Subcutaneous abdominal adipose tissue (tissue), 5 donors: ENCODE data around the gene SCRN2.

Experiments
- H3K27ac ChIP-seq: one replicate; pipeline ENCODE4 v1.7.0; 2013; ENCODE audit warnings: low read depth, mild to moderate bottlenecking, inconsistent platforms, low read length, moderate library complexity
- H3K27me3 ChIP-seq, 5 donors: one replicate each; pipeline ENCODE4 v1.7.0; 2013; ENCODE audit warnings: low read length in 5 of 5, inconsistent platforms in 1 of 5; ENCODE audit not compliant: control insufficient read depth in 5 of 5, insufficient read depth in 4 of 5
- H3K36me3 ChIP-seq, 5 donors: one replicate each; pipeline ENCODE4 v1.7.0; 2013; ENCODE audit warnings: low read length in 5 of 5; ENCODE audit not compliant: control insufficient read depth in 5 of 5, insufficient read depth in 5 of 5
- H3K4me1 ChIP-seq, 5 donors: one replicate each; pipeline ENCODE4 v1.7.0; 2013; ENCODE audit warnings: low read length in 5 of 5, mild to moderate bottlenecking in 3 of 5, moderate library complexity in 1 of 5; ENCODE audit not compliant: control insufficient read depth in 5 of 5, insufficient read depth in 5 of 5
- H3K4me3 ChIP-seq, 5 donors: one replicate each; pipeline ENCODE4 v1.7.0; 2013; ENCODE audit warnings: low read length in 5 of 5, low read depth in 1 of 5
- H3K9ac ChIP-seq, 5 donors: one replicate each; pipeline ENCODE4 v1.7.0; 2013; ENCODE audit warnings: low read length in 5 of 5, mild to moderate bottlenecking in 4 of 5, moderate library complexity in 3 of 5
- H3K9me3 ChIP-seq, 5 donors: one replicate each; pipeline ENCODE4 v1.7.0; 2013; ENCODE audit warnings: low read length in 5 of 5; ENCODE audit not compliant: control insufficient read depth in 5 of 5
- donor health status: healthy.
- donor health status: healthy.
- donor health status: healthy.
- donor health status: healthy.
- donor health status: healthy.

Gene SCRN2

GRCh38 chr17:47806913-47807255, 34.2 kb downstream of the SCRN2 start:
- H3K27me3 ChIP-seq = peaks cover 0 to 4% (median 0%) of the 10 kb centered on the region in 5 donors
- peaks cover 0 to 48% (median 28%) of the 10 kb centered on the region in 5 donors for H3K36me3 ChIP-seq
- peaks cover 0 to 12% (median 5%) of the 10 kb centered on the region in 5 donors for H3K4me1 ChIP-seq
- H3K9ac ChIP-seq = no peak overlapping the region
- no peak overlapping the region for H3K4me3 ChIP-seq
- H3K27ac ChIP-seq = no peak overlapping the region
- H3K9me3 ChIP-seq = no peaks in the 10 kb centered on the region

DNA sequence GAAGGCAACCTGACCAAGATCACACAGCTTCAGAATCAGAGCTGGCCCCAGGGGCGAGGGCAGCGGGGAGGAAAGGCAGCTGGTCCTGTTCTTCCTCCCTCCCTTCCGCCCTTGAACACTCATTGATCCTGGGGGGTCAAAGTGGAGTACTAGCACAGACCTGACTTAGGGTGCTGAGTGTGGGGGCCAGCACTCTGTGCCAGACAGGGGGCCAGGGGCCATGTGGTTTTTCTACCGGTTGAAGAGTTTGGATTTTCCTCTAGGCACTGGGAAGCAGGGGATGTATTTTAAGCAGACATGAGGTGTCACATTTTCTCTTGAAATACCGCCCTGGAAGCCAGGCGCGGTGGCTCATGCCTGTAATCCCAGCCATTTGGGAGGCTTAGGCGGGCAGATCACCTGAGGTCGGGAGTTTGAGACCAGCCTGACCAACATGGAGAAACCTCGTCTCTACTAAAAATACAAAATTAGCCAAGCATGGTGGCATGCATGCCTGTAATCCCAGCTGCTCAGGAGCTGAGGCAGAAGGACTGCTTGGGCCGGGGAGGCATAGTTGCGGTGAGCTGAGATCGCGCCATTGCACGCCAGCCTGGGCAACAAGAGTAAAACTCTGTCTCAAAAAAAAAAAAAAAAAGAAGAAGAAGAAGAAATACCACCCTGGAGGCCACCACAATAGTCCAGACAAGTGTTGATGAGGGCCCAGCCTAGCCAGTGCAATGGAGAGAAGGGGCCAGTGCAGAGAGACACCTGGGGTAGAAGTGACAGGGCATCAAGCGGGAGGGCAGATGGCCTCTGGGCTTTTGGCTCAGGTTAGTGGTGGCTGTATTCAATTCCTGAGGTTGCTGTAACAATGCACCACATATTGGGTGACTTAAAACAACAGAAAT, 34.8 kb downstream of the SCRN2 start:
- H3K36me3 ChIP-seq = peaks cover 0 to 45% (median 28%) of the 10 kb centered on the region in 5 donors
- H3K27ac ChIP-seq = no peak overlapping the region

DNA sequence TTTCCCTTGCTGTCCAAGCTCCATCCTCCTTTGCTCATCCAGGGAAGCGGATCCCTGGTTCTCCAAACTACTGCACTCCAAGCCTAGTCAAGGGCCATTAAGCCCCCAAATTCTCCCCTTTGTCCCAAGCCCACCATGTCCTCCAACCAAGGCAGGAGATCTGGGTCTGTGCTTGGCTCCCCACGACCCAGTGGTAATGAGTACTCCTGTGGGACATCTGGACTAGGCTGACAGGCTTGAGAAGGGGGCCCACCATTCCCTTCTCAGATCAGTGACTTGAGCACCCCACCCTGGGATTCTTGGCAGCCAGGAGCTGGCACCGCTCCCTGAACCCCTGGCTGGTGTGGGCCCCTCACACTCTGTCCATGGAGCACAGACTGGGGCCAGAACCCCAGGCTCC, 36.6 kb downstream of the SCRN2 start:
- Histone ChIP-seq H3K9me3 (no peaks in the 10 kb centered on the region), H3K9ac (no peak overlapping the region), H3K27me3 (peaks cover 0 to 9% (median 0%) of the 10 kb centered on the region in 5 donors), H3K36me3 (peaks cover 0 to 29% (median 20%) of the 10 kb centered on the region in 5 donors), H3K4me3 (no peak overlapping the region), H3K4me1 (no peaks in the 10 kb centered on the region), H3K27ac (no peak overlapping the region)

More for the DNA sequence above, 34.8 kb downstream of the SCRN2 start:
- Histone ChIP-seq H3K4me1 (peaks cover 0 to 7% (median 5%) of the 10 kb centered on the region in 5 donors), H3K4me3 (no peak overlapping the region), H3K27me3 (peaks cover 0 to 8% (median 0%) of the 10 kb centered on the region in 5 donors), H3K9me3 (no peaks in the 10 kb centered on the region), H3K9ac (no peak overlapping the region)

GRCh38 chr17:47803751-47804150, 37.3 kb downstream of the SCRN2 start:
- Histone ChIP-seq H3K9me3 (no peaks in the 10 kb centered on the region), H3K4me3 (no peak overlapping the region), H3K27ac (no peak overlapping the region), H3K4me1 (no peaks in the 10 kb centered on the region), H3K27me3 (peaks cover 0 to 9% (median 0%) of the 10 kb centered on the region in 5 donors), H3K36me3 (peaks cover 0 to 22% (median 13%) of the 10 kb centered on the region in 5 donors), H3K9ac (no peak overlapping the region)

GRCh38 chr17:47803201-47803600, 37.9 kb downstream of the SCRN2 start:
- H3K36me3 ChIP-seq = peaks cover 0 to 16% (median 9%) of the 10 kb centered on the region in 5 donors
- H3K4me1 ChIP-seq = no peaks in the 10 kb centered on the region
- no peak overlapping the region for H3K9ac ChIP-seq
- H3K9me3 ChIP-seq = no peaks in the 10 kb centered on the region
- H3K27ac ChIP-seq = no peak overlapping the region
- peaks cover 0 to 9% (median 0%) of the 10 kb centered on the region in 5 donors for H3K27me3 ChIP-seq
- no peak overlapping the region for H3K4me3 ChIP-seq

GRCh38 chr17:47802341-47803022, 38.6 kb downstream of the SCRN2 start:
- no peak overlapping the region for H3K4me3 ChIP-seq
- H3K9me3 ChIP-seq = no peaks in the 10 kb centered on the region
- no peak overlapping the region for H3K9ac ChIP-seq
- H3K27me3 ChIP-seq = peaks cover 0 to 9% (median 0%) of the 10 kb centered on the region in 5 donors
- H3K27ac ChIP-seq = no peak overlapping the region
- H3K36me3 ChIP-seq = peaks cover 0 to 9% (median 2%) of the 10 kb centered on the region in 5 donors
- H3K4me1 ChIP-seq = no peaks in the 10 kb centered on the region

DNA sequence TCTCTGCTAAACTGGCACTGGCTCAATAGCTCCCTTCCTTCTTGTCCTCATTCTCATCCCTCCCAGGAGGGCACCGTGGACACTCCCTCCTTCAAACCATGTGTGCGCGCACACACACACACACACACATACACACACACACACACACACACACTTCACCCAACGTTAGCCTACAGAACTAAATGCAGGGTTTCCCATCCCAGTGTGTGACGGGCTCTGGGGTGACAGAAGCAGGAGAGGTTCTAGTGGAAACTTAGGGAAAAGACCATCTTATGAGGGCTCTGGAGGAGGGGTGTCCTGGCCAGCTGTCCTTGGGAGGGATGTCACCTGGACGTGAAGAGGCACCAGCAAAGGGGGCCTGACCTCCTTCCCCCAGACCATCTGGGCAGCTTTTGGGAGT, 39.2 kb downstream of the SCRN2 start:
- Histone ChIP-seq H3K27me3 (peaks cover 0 to 9% (median 0%) of the 10 kb centered on the region in 5 donors), H3K9ac (no peak overlapping the region), H3K4me1 (no peaks in the 10 kb centered on the region), H3K36me3 (peaks cover 0 to 4% (median 2%) of the 10 kb centered on the region in 5 donors), H3K9me3 (no peaks in the 10 kb centered on the region), H3K27ac (no peak overlapping the region), H3K4me3 (no peak overlapping the region)

DNA sequence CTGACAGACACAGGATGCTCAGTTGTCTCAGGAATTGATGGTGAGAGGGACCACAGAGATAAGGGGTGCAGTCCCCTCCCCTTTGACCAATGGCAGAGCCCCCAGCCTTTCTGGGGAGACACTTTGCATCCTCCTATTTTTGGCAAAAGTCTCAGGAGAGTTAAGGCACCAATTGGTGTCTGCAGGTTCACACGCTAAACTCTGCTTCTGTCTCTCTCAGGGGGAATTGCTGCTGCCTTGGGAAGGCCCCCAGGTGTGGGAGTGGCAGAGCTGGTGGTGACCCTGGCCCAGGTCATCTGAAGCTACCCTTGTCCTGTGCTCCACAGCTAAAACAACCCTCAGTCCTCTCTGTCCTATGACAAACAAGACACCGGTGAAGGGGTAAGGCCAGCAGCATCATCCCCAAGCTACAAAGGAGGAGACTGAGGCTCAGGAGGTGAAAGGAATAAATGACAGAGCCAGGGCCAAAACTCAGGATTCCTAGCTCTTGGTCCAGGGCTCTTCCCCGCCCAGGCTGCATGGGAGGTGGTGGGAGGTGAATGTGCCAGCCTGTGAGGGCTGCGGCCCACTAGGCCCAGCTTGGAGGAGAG, 39.8 kb downstream of the SCRN2 start:
- Histone ChIP-seq H3K36me3 (no peaks in the 10 kb centered on the region), H3K27ac (no peak overlapping the region), H3K4me1 (no peaks in the 10 kb centered on the region)

GRCh38 chr17:47800686-47801085, 40.4 kb downstream of the SCRN2 start:
- Histone ChIP-seq H3K27ac (no peak overlapping the region), H3K4me1 (no peaks in the 10 kb centered on the region), H3K36me3 (no peaks in the 10 kb centered on the region), H3K9ac (no peak overlapping the region), H3K9me3 (no peaks in the 10 kb centered on the region), H3K27me3 (peaks cover 0 to 9% (median 0%) of the 10 kb centered on the region in 5 donors), H3K4me3 (no peak overlapping the region)

More for the DNA sequence above, 39.8 kb downstream of the SCRN2 start:
- Histone ChIP-seq H3K27me3 (peaks cover 0 to 9% (median 0%) of the 10 kb centered on the region in 5 donors), H3K9me3 (no peaks in the 10 kb centered on the region), H3K4me3 (no peak overlapping the region), H3K9ac (no peak overlapping the region)

DNA sequence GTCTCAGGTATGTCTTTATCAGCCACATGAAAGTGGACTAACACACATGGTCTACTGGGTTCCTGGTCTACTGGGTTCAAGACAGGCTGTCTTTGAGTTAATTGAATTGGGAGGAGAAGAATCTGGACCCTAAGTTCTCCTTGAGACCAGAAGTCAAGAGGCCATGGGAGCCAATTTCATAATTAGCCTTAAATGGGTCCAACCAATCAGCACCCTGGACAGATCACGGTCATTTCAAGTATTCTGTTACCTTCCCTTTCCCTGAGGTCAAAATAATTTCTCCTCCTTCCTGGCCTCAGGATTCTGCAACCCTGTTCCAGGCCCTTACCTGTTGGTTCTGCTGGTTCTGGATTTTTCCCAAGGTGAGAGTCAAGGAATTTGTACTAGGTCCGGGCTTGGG, 43.3 kb downstream of the SCRN2 start:
- Histone ChIP-seq H3K27me3 (peaks cover 4 to 17% (median 10%) of the 10 kb centered on the region in 5 donors), H3K4me1 (no peaks in the 10 kb centered on the region), H3K36me3 (no peaks in the 10 kb centered on the region), H3K9ac (no peak overlapping the region), H3K9me3 (no peaks in the 10 kb centered on the region), H3K4me3 (no peak overlapping the region), H3K27ac (no peak overlapping the region)
